ENCODE data around the gene EFCAB13. TPM values are rescaled to one million over a fixed set of nuclear protein-coding genes. Genes with fewer than 3 reads are reported as not detected.
"Not testable (repeated sequence)": the region's sequence is repeated elsewhere in the genome, so short reads cannot be mapped to it uniquely, and the experiment has no call there.

The EFCAB13 gene
- total RNA-seq, 2 donors from 2014 or later: 3.0 to 3.4 TPM

DNA sequence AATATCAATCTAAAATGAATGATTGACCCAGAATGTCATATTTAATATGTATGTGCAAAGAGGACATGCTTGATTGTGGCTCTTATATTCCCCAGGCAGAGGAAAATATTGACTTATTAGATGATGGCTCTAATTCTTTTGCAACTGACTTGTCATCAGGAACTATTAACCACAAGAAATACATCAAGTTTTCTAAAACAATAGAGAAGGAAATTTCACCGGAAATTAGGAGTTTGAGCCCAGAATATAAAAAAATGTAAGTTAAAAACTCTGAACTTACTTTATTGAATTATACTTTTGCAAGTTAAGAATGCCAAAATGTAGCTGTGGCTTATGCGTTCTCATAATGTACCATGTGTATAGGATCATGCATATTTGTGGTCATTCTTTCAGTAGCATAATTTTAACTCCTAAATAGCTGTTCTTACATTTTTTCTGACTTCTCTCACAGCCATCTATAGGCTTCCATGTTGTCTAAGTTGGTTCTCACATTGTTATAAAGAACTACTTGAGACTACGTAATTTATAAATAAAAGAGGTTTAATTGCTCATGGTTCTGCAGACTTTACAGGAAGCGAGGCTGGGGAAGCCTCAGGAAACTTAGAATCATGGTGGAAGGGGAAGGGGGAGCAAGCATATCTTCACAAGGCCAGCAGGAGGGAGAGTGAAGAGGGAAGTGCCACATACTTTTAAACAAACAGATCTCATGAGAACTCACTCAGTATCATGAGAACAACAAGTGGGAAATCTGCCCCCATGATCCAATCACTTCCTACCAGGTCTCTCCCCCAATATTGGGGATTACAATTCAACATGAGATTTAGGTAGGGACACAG is 11.6 kb downstream of the EFCAB13 start:
- no peaks in the 10 kb centered on the region for H3K27me3 Mint-ChIP-seq
- no peaks in the 10 kb centered on the region for H3K4me1 Mint-ChIP-seq
- no peak overlapping the region for H3K4me3 Mint-ChIP-seq
- no peak overlapping the region for H3K27ac Mint-ChIP-seq
- peaks cover 24% of the 10 kb centered on the region for H3K36me3 Mint-ChIP-seq (ENCODE audit: low read depth)
- H3K9me3 Mint-ChIP-seq: no peaks in the 10 kb centered on the region
- no peak for ATAC-seq (replicated peaks)

DNA sequence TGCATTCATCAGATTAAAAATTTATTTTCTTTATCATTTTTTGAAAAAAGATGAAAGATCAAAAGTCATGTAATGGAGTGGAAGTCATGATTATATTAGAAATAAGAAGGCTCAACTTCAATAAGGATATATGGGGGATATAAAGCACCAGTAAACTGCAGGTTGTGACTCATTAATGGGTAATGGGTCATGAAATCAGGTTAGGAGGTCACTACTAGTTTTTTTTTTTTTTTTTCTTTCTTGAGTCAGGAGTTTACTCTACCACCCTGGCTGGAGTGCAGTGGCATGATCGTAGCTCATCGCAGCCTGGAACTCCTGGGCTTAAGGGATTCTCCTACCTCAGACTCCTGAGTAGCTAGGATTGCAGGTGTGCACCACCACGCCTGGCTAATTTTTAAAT is 14.3 kb downstream of the EFCAB13 start:
- no peak overlapping the region for H3K4me3 Mint-ChIP-seq
- H3K36me3 Mint-ChIP-seq (ENCODE audit: low read depth): peaks cover 25% of the 10 kb centered on the region
- no peak for ATAC-seq (replicated peaks)
- H3K27ac Mint-ChIP-seq: no peak overlapping the region
- no peaks in the 10 kb centered on the region for H3K4me1 Mint-ChIP-seq
- H3K27me3 Mint-ChIP-seq: no peaks in the 10 kb centered on the region
- no peaks in the 10 kb centered on the region for H3K9me3 Mint-ChIP-seq

DNA sequence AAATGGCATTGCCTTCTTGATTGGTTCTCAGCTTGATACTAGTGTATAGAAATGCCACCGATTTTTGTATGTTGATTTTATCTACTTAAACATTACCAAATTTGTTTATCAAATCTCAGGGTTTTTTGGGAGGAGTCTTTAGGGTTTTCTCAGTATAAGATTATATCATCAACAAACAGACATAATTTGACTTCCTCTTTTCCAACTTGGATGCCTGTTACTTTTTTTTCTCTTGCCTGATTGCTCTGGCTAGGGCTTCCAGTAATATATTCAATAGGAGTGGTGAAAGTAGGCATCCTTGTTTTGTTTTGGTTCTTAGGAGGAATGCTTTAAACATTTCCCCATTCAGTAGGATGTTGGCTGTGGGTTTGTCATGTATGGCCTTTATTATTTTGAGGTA is 29.1 kb downstream of the EFCAB13 start:
- no peaks in the 10 kb centered on the region for H3K9me3 Mint-ChIP-seq
- no peak overlapping the region for H3K4me3 Mint-ChIP-seq
- no peaks in the 10 kb centered on the region for H3K36me3 Mint-ChIP-seq (ENCODE audit: low read depth)
- H3K27me3 Mint-ChIP-seq: no peaks in the 10 kb centered on the region
- H3K27ac Mint-ChIP-seq: no peak overlapping the region
- ATAC-seq (replicated peaks): no peak
- H3K4me1 Mint-ChIP-seq: no peaks in the 10 kb centered on the region

- H3K4me3 Mint-ChIP-seq: no peak overlapping the region
- no peaks in the 10 kb centered on the region for H3K9me3 Mint-ChIP-seq
- H3K27ac Mint-ChIP-seq: no peak overlapping the region
- no peaks in the 10 kb centered on the region for H3K27me3 Mint-ChIP-seq
- H3K36me3 Mint-ChIP-seq (ENCODE audit: low read depth): no peaks in the 10 kb centered on the region
- H3K4me1 Mint-ChIP-seq: no peaks in the 10 kb centered on the region
- no peak for ATAC-seq (replicated peaks)
Measured at GRCh38 chr17:47358652-47359051, 34.9 kb downstream of the EFCAB13 start.

- H3K27me3 Mint-ChIP-seq: no peaks in the 10 kb centered on the region
- no peaks in the 10 kb centered on the region for H3K9me3 Mint-ChIP-seq
- H3K36me3 Mint-ChIP-seq (ENCODE audit: low read depth): no peaks in the 10 kb centered on the region
- H3K27ac Mint-ChIP-seq: no peak overlapping the region
- H3K4me3 Mint-ChIP-seq: no peak overlapping the region
- no peak for ATAC-seq (replicated peaks)
- no peaks in the 10 kb centered on the region for H3K4me1 Mint-ChIP-seq
Measured at GRCh38 chr17:47363171-47363570, 39.4 kb downstream of the EFCAB13 start.

DNA sequence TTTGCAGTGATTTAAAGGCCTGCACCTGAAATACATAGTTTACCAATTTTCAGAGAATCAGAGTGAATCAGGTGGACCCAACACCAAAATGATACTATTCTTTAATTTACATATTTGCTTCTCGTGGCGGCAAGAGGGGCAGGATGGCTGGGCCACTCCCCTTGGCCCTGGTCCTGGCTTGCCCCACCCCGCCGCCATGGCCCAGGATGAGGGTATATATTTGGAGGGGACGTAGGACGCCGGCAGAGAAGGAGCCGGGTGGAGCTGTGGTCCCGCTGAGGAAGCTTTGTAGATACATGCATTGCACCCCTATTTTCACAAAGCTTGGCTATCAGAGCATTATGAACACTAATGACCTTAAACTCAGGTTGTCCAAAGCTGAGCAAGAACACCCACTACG is 43.5 kb downstream of the EFCAB13 start:
- Mint-ChIP-seq H3K27ac (no peak overlapping the region), H3K27me3 (no peaks in the 10 kb centered on the region)
- ATAC-seq (replicated peaks): no peak

GRCh38 chr17:47368262-47368661 is 44.5 kb downstream of the EFCAB13 start:
- H3K4me3 Mint-ChIP-seq: no peak overlapping the region

More for the DNA sequence above, 43.5 kb downstream of the EFCAB13 start:
- Mint-ChIP-seq H3K36me3 (ENCODE audit: low read depth) (peaks cover 5% of the 10 kb centered on the region), H3K4me1 (no peaks in the 10 kb centered on the region), H3K4me3 (no peak overlapping the region), H3K9me3 (no peaks in the 10 kb centered on the region)

DNA sequence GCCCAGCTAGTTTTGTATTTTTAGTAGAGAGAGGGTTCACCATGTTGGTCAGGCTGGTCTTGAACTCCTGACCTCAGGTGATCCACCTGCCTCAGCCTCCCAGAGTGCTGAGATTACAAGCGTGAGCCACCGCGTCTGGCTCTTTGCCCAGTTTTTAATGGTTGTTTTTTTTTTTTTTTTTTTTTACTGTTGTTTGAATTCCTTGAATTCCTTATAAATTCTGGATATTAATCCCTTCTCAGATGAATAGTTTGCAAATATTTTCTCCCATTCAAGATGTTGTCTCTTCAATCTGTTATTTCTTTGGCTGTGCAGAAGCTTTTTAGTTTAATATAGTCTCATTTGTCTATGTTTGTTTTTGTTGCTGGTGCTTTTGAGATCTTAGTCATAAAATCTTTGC is 47.1 kb downstream of the EFCAB13 start:
- not testable (repeated sequence) for H3K4me1 Mint-ChIP-seq; H3K27me3 Mint-ChIP-seq; H3K4me3 Mint-ChIP-seq; H3K27ac Mint-ChIP-seq; ATAC-seq (replicated peaks); H3K9me3 Mint-ChIP-seq
- H3K36me3 Mint-ChIP-seq (ENCODE audit: low read depth): peaks cover 15% of the 10 kb centered on the region

More at GRCh38 chr17:47368262-47368661, 44.5 kb downstream of the EFCAB13 start:
- no peak for ATAC-seq (replicated peaks)
- H3K36me3 Mint-ChIP-seq (ENCODE audit: low read depth): peaks cover 13% of the 10 kb centered on the region
- peaks cover 3% of the 10 kb centered on the region for H3K27me3 Mint-ChIP-seq
- H3K4me1 Mint-ChIP-seq: no peaks in the 10 kb centered on the region
- peaks cover 7% of the 10 kb centered on the region for H3K9me3 Mint-ChIP-seq
- H3K27ac Mint-ChIP-seq: no peak overlapping the region

DNA sequence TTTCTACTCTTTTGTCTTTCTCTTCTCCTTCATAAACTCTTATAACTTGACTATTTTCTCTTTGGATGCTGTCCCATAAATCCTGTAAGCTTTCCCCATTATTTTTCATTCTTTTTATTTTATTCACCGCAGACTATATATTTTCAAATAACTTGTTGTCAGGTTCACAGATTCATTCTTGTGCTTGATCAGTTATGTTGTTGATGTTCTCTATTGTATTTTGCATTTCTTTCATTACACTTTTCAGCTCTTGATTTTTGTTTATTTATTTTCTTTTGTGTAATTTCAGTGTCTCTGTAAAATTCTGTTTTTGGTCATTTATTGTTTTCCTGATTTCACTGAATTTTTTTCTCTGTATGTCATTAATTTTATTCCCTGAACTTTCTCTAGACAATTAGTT is 49.2 kb downstream of the EFCAB13 start:
- Mint-ChIP-seq H3K27ac (no peak overlapping the region), H3K36me3 (ENCODE audit: low read depth) (peaks cover 15% of the 10 kb centered on the region), H3K4me1 (no peaks in the 10 kb centered on the region), H3K27me3 (peaks cover 3% of the 10 kb centered on the region), H3K4me3 (no peak overlapping the region), H3K9me3 (peaks cover 9% of the 10 kb centered on the region)
- ATAC-seq (replicated peaks): no peak

DNA sequence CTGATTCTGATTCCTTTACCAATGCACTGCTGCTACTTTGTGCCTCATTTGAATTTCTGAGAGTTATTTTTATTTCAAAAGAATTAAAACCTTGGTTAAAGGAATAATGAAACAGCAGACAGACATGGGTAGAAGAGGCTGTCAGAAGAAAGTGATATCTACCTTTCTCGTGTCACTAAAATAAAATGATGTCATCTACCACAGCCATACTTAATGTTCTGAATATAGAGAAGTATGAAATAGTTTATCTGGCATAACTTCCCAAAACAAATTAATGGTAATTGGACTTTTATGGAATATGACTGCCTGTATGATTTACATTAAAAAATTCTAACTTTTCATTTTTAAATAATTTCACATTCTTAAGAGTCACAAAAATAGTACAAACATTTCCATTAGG is 52.5 kb downstream of the EFCAB13 start:
- no peak for ATAC-seq (replicated peaks)
- Mint-ChIP-seq H3K36me3 (ENCODE audit: low read depth) (peaks cover 15% of the 10 kb centered on the region), H3K9me3 (peaks cover 9% of the 10 kb centered on the region), H3K27ac (no peak overlapping the region), H3K4me1 (no peaks in the 10 kb centered on the region), H3K27me3 (peaks cover 3% of the 10 kb centered on the region), H3K4me3 (no peak overlapping the region)

DNA sequence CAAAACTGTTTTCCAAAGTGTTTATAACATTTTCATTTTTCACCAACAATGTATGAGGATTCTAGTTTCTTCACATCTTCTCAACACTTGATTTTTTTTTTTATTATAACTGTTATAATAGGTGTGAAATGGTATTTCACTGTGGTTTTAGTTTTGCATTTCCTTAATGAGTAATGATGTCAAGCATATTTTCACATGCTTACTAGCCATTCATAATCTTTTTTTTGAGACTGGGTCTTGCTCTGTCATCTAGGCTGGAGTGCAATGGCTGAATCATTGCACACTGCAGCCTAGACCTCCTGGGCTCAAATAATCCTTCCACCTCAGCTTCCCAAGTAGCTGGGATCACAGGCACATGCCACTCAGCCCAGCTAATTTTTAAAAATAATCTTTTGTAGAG is 65.1 kb downstream of the EFCAB13 start:
- Mint-ChIP-seq H3K27me3 (no peaks in the 10 kb centered on the region), H3K4me1 (no peaks in the 10 kb centered on the region), H3K9me3 (peaks cover 9% of the 10 kb centered on the region), H3K27ac (no peak overlapping the region), H3K36me3 (ENCODE audit: low read depth) (peaks cover 24% of the 10 kb centered on the region), H3K4me3 (no peak overlapping the region)
- ATAC-seq (replicated peaks): no peak

- not testable (repeated sequence) for H3K4me3 Mint-ChIP-seq; H3K27me3 Mint-ChIP-seq; H3K4me1 Mint-ChIP-seq; H3K9me3 Mint-ChIP-seq; H3K27ac Mint-ChIP-seq; ATAC-seq (replicated peaks); H3K36me3 Mint-ChIP-seq (ENCODE audit: low read depth)
Measured at GRCh38 chr17:47397532-47398128, 73.9 kb downstream of the EFCAB13 start.

DNA sequence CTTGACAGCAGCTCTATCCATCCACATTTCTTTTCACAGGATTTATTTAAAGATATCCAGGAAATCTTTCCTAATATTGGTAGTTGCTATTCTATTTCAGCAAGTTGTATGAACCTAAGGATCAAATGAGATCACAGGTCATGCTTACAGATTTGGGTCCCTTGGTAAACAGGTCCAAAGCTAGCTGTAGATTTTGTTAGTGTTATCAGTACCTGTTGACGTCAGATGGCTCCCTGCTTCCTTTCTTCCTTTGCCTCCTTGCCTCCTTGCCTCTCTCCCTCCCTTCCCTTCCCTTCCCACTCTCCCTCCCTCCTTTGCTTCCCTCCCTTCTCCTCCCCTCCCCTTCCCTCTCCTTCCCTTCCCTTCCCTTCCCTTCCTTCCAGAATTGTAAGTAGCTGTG is 76.6 kb downstream of the EFCAB13 start:
- Mint-ChIP-seq H3K4me1 (no peaks in the 10 kb centered on the region), H3K27me3 (no peaks in the 10 kb centered on the region), H3K4me3 (no peak overlapping the region), H3K9me3 (no peaks in the 10 kb centered on the region), H3K27ac (no peak overlapping the region), H3K36me3 (ENCODE audit: low read depth) (no peaks in the 10 kb centered on the region)
- no peak for ATAC-seq (replicated peaks)

- Mint-ChIP-seq H3K27me3 (no peaks in the 10 kb centered on the region), H3K4me3 (no peak overlapping the region), H3K36me3 (ENCODE audit: low read depth) (no peaks in the 10 kb centered on the region), H3K27ac (no peak overlapping the region), H3K4me1 (no peaks in the 10 kb centered on the region), H3K9me3 (no peaks in the 10 kb centered on the region)
- ATAC-seq (replicated peaks): no peak
Measured at GRCh38 chr17:47401100-47401499, 77.3 kb downstream of the EFCAB13 start.

DNA sequence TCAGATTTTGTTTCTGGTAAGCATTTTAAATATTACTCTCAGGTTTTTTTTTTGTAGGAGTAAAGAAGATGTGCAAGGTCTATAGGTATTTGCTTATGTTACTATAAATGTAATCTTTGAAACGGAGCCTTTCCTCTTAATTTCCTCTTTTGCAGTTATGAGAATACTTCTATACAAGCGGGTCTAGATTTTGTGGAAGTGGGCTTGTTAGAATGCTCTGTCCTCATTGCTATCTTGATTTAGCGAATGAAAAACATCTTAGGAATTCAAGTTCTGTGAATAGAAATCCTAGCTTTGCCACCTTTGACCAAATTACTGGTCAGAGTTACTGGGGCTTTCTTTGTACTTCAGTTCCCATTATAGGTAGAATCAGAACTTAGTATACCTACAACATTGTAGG is 80.3 kb downstream of the EFCAB13 start:
- no peaks in the 10 kb centered on the region for H3K9me3 Mint-ChIP-seq
- no peak for ATAC-seq (replicated peaks)
- no peaks in the 10 kb centered on the region for H3K27me3 Mint-ChIP-seq
- no peak overlapping the region for H3K27ac Mint-ChIP-seq
- H3K4me1 Mint-ChIP-seq: no peaks in the 10 kb centered on the region
- H3K4me3 Mint-ChIP-seq: no peak overlapping the region
- H3K36me3 Mint-ChIP-seq (ENCODE audit: low read depth): no peaks in the 10 kb centered on the region
